ENCODE measurements around the gene SSNA1.

- TF ChIP-seq KLF10 (tag by site-specific recombination; IDR thresholded peaks at IDR 0.05) = peak; percentile 45; the same call in 1 of the 2 replicates
- TF ChIP-seq CTCF (tag by site-specific recombination; IDR thresholded peaks at IDR 0.05) = peak; percentile 59
- TF ChIP-seq ZFP37 (tag by site-specific recombination; IDR thresholded peaks at IDR 0.05) = no peak
- TF ChIP-seq, protein P1, sequence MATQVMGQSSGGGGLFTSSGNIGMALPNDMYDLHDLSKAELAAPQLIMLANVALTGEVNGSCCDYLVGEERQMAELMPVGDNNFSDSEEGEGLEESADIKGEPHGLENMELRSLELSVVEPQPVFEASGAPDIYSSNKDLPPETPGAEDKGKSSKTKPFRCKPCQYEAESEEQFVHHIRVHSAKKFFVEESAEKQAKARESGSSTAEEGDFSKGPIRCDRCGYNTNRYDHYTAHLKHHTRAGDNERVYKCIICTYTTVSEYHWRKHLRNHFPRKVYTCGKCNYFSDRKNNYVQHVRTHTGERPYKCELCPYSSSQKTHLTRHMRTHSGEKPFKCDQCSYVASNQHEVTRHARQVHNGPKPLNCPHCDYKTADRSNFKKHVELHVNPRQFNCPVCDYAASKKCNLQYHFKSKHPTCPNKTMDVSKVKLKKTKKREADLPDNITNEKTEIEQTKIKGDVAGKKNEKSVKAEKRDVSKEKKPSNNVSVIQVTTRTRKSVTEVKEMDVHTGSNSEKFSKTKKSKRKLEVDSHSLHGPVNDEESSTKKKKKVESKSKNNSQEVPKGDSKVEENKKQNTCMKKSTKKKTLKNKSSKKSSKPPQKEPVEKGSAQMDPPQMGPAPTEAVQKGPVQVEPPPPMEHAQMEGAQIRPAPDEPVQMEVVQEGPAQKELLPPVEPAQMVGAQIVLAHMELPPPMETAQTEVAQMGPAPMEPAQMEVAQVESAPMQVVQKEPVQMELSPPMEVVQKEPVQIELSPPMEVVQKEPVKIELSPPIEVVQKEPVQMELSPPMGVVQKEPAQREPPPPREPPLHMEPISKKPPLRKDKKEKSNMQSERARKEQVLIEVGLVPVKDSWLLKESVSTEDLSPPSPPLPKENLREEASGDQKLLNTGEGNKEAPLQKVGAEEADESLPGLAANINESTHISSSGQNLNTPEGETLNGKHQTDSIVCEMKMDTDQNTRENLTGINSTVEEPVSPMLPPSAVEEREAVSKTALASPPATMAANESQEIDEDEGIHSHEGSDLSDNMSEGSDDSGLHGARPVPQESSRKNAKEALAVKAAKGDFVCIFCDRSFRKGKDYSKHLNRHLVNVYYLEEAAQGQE (tag by site-specific recombination; IDR thresholded peaks at IDR 0.05) = no peak
- peak; percentile 91 for TF ChIP-seq ZNF600 (tag by site-specific recombination; IDR thresholded peaks at IDR 0.05)
- no peak for TF ChIP-seq YY1 (tag by site-specific recombination; IDR thresholded peaks at IDR 0.05)
- no peak for TF ChIP-seq ZNF175 (tag by site-specific recombination; IDR thresholded peaks at IDR 0.05)
- TF ChIP-seq SETDB1 (IDR thresholded peaks at IDR 0.05; ENCODE audit: insufficient read length, low read length) = no peak
- TF ChIP-seq, protein P2, sequence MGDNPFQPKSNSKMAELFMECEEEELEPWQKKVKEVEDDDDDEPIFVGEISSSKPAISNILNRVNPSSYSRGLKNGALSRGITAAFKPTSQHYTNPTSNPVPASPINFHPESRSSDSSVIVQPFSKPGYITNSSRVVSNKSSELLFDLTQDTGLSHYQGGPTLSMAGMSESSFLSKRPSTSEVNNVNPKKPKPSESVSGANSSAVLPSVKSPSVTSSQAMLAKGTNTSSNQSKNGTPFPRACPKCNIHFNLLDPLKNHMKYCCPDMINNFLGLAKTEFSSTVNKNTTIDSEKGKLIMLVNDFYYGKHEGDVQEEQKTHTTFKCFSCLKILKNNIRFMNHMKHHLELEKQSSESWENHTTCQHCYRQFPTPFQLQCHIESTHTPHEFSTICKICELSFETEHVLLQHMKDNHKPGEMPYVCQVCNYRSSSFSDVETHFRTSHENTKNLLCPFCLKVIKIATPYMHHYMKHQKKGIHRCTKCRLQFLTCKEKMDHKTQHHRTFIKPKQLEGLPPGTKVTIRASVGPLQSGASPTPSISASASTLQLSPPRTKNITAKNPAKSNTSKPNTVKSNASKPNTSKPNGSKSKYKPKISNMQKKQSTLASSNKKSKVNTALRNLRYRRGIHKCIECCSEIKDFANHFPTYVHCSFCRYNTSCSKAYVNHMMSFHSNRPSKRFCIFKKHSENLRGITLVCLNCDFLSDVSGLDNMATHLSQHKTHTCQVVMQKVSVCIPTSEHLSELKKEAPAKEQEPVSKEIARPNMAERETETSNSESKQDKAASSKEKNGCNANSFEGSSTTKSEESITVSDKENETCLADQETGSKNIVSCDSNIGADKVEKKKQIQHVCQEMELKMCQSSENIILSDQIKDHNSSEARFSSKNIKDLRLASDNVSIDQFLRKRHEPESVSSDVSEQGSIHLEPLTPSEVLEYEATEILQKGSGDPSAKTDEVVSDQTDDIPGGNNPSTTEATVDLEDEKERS (tag by site-specific recombination; IDR thresholded peaks at IDR 0.05) = no peak
- TF ChIP-seq SCRT2 (tag by site-specific recombination; IDR thresholded peaks at IDR 0.05) = no peak
- TF ChIP-seq ZNF704 (tag by site-specific recombination; IDR thresholded peaks at IDR 0.05) = no peak
- TF ChIP-seq, protein P3, sequence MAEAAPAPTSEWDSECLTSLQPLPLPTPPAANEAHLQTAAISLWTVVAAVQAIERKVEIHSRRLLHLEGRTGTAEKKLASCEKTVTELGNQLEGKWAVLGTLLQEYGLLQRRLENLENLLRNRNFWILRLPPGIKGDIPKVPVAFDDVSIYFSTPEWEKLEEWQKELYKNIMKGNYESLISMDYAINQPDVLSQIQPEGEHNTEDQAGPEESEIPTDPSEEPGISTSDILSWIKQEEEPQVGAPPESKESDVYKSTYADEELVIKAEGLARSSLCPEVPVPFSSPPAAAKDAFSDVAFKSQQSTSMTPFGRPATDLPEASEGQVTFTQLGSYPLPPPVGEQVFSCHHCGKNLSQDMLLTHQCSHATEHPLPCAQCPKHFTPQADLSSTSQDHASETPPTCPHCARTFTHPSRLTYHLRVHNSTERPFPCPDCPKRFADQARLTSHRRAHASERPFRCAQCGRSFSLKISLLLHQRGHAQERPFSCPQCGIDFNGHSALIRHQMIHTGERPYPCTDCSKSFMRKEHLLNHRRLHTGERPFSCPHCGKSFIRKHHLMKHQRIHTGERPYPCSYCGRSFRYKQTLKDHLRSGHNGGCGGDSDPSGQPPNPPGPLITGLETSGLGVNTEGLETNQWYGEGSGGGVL (tag by site-specific recombination; IDR thresholded peaks at IDR 0.05) = no peak
- no peak for TF ChIP-seq ZSCAN18 (tag by site-specific recombination; IDR thresholded peaks at IDR 0.05)
Measured at GRCh38 chr9:137217276-137218211, 29.1 kb downstream of the SSNA1 start.

All from HEK293 (cell line).